Kidney tubule cell (primary cell): ENCODE measurements around the gene SLC47A2.
"Not testable (repeated sequence)": the region's sequence is repeated elsewhere in the genome, so short reads cannot be mapped to it uniquely, and the experiment has no call there.

Experiments used
- DNase-seq: peaks from one replicate; pipeline ENCODE4 v3.0.0-alpha.2; 2018; ENCODE audit warnings: low spot score

SLC47A2 gene

GRCh38 chr17:19707728-19708221, 8.6 kb downstream of the SLC47A2 start:
- no peak for DNase-seq

- DNase-seq, result no peak
Observed at GRCh38 chr17:19706791-19707727, 9.3 kb downstream of the SLC47A2 start.

DNA sequence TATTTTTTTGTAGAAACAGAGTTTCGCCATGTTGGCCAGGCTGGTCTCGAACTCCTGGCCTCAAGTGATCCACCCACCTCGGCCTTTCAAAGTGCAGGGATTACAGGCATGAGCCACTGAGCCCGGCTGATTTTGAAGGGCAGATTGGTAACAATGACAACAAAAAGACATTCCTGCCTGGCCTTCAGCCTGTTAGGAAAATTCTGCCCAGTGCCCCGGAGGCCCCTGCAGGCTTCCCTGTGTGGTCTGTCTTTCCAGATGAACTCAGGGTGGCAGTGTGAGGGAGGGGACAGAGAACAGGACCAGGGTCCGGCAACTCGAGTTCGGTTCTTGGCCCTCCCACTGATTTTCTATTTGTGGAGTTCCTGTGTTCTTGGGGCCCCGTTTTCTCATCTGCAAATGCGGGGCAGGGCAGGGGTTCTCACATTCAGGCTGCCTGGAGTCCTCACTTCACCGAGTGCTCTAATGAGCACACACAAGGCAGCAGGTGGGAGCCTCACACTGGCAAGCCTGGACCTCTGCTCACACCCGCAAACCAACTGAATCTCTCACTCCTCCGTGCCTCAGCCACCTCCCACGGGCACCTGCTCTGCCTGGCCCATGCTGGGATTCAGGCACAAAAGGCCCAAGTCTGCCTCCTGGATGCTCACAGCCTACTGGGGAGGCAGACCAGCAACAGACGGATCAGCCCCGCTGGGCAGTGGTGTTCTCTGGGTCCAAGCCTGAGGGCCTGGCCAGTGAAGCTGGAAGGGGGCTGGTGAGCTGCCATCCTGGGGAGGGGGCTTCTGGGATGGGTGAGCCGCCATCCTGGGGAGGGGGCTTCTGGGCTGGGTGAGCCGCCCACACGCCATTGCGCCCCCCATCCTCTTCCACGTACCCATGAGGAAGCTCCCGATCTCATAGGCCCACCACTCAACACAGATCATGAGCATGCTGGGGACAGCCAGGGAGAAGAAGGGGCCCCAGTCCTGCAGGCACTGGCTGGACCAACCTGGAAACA, 10.3 kb downstream of the SLC47A2 start:
- no peak for DNase-seq

DNA sequence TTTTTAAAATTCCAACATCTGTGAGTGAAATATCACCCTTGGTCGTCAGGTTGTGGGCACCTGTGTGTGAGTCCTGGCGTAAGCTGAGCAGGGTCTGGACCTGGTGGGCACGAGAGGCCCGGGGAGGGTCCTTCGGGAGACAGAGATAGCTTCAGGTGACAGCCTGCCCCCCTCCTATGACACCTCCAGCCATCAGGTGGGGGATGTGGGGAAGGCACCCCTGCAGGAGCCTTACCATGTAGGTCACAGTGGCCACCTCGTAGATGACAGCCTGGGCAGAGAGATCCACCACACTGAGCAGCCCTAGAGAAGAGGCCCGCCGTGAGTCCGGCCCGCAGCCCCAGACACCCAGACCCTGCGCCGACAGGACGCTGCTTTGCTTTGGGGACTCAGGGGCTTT, 11.2 kb downstream of the SLC47A2 start:
- no peak for DNase-seq

GRCh38 chr17:19703828-19704613, 12.4 kb downstream of the SLC47A2 start:
- no peak for DNase-seq

DNA sequence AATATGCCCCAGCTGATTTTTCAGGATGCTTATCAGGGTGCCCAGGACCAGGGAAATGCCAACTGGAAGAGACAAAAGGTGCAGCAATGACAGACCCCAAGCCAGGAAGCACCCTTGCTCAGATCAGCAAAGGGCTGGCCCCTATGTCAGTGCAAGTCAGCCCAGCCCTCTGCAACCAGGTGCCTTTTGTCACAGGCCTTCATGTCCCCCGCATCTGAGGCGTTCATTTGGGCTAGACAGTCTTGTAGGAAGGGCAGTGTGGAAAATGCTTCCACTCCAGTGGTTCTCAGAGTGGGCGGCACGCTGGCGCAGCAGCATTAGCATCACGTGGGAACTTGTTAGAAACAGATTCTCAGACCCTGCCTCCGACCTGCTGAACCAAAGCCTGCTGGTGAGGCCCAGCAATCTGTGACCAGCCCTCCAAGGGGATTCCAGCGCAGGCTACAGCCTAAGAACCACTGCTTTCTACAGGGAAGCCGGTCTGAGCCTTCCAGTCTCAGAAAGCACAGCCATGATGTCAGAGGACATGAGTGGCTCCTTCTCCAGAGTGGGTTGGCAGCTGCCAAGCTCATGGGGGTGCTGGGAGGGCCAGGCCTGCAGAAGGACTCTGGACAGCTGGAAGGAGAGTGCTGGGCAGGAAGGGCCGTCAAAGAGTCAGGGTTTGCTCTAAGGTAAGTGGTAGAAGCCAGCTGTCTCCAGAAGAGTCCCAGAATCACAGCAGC, 13.1 kb downstream of the SLC47A2 start:
- no peak for DNase-seq

DNA sequence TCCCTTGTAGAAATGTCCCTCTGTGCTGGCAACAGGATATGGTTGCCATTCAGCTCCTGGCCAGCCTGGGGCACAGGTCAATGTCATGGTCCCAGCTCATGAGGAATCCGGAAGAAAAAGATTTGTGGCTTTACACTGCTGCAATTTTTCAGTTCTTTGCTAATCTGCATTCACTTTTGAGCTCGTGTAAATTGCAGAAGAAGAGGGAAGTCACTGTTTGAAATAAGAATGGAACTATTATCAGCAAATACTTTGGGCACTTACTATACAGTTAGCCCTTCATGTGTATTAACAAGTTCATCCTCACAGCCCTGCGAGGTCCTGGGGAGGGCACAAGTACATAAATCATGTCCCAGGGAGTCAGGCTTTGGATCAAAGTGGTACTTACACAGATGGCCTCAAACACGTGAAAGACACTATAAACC, 14.2 kb downstream of the SLC47A2 start:
- peak; percentile 62 for DNase-seq

- DNase-seq, result no peak
Observed at GRCh38 chr17:19686400-19687090, 29.8 kb downstream of the SLC47A2 start.

GRCh38 chr17:19684909-19685580, 31.3 kb downstream of the SLC47A2 start:
- not testable (repeated sequence) for DNase-seq

GRCh38 chr17:19683117-19683516, 33.3 kb downstream of the SLC47A2 start:
- no peak for DNase-seq

DNA sequence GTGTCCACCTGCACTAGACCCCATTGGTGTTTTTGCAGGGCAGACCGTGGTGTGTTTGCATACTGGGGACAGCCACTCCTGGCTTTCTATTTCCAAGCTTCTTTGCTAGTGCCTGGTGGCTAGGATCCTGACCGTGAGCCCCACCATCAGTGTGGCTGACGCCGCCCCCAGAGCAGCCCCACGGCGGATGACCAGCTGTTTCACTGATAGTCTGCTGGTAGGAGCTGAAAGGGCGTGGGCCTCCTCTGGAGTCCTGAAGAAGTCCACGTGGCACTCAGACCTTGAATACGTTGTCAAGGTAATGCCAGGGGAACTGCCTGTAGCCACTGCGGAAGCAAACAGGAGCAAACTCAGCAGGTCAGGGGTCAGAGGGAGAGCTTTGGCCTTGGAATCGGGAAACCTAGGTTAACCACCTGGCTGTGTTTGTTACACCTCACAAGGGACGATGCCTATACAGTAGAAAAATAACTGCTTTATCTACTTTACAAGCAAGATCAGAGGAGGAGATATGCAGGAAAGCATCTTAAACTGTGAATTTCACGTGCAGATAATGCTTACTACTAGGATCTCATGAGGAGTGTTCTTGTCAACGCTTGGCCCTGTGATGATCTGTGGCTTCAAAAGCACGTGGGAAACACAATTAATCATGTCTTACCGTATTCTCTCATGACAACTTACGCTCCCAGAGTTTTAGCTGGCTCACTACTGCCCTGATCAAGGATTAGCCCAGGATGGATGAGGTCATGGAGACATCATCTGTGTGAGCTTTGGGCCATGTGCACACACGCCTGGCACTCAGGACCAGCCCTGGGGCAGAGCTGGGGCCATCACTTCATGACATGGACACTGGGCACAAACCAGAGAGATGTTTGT, 37.6 kb downstream of the SLC47A2 start:
- no peak for DNase-seq

DNA sequence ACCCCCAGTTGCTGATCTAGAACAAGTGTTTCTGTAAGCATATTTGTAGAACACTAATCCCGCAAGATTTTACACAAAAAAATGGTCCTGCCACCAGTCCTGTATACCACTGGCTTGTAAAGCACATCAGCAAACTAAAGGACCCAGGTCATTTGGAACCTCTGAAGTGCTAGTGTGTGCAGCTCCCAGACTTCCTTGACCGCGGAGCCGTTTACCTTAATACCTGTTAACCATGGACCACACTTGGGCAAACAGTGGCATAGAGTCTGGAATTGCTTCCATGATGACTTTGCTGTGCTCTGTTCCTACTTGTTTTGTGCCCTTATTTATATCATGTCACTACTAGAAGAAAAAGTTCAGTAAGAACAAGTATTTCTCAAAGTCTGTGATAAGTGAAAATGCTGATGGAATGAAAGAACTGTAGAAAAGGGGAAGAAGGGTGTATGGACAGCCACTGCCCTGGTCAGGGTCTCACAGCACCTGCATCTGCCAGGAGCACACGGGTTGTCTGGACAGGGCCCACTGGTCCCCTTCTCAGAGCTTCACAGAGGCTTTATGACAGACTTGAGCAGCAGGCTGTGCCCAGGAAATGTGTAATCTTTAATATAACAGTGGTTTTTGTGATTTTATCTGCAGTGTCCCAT, 38.5 kb downstream of the SLC47A2 start:
- no peak for DNase-seq

- DNase-seq, result no peak
Observed at GRCh38 chr17:19676896-19677295, 39.5 kb downstream of the SLC47A2 start.

GRCh38 chr17:19673623-19674022, 42.8 kb downstream of the SLC47A2 start:
- DNase-seq, result peak; percentile 4

- DNase-seq, result peak; percentile 56
Observed at GRCh38 chr17:19672009-19672750, 44.2 kb downstream of the SLC47A2 start.

GRCh38 chr17:19671433-19671832, 45.0 kb downstream of the SLC47A2 start:
- DNase-seq, result no peak

- no peak for DNase-seq
Observed at GRCh38 chr17:19670908-19671307, 45.5 kb downstream of the SLC47A2 start.
